M059J (cell line): Measurements from ENCODE around the gene POLR3B. TPM values are rescaled to one million over a fixed set of nuclear protein-coding genes. Genes with fewer than 3 reads are reported as not detected.
A peak's percentile ranks its signal among the peaks of the same experiment; 100 is the strongest.

Experiments
- DNase-seq: peaks from one replicate; pipeline ENCODE4 v3.0.0-alpha.2; 2012; ENCODE audit warnings: low read depth
- total RNA-seq: library from RNA; depleted of rRNA; stranded (reverse); fragments of >200 nt; shearing (Covaris generic); gene quantifications from 2 replicates; pipeline ENCODE4 v1.2.3, GENCODE V29; 2014

POLR3B gene
- total RNA-seq, 1 experiment from 2014 or later, result 8.2 TPM

GRCh38 chr12:106412563-106412962, 55.0 kb downstream of the POLR3B start:
- no peak for DNase-seq

- DNase-seq, result peak; percentile 93
Observed at GRCh38 chr12:106415134-106415533, 57.6 kb downstream of the POLR3B start.

GRCh38 chr12:106416273-106416672, 58.7 kb downstream of the POLR3B start:
- DNase-seq, result peak; percentile 76

- peak; percentile 87 for DNase-seq
Observed at GRCh38 chr12:106417926-106418910, 60.7 kb downstream of the POLR3B start.

GRCh38 chr12:106418970-106419369, 61.4 kb downstream of the POLR3B start:
- DNase-seq, result no peak

GRCh38 chr12:106423291-106423690, 65.7 kb downstream of the POLR3B start:
- no peak for DNase-seq

GRCh38 chr12:106425061-106425702, 67.6 kb downstream of the POLR3B start:
- no peak for DNase-seq

GRCh38 chr12:106427917-106428316, 70.4 kb downstream of the POLR3B start:
- DNase-seq, result no peak

GRCh38 chr12:106428384-106428783, 70.8 kb downstream of the POLR3B start:
- DNase-seq, result no peak

GRCh38 chr12:106429043-106429552, 71.5 kb downstream of the POLR3B start:
- no peak for DNase-seq

- no peak for DNase-seq
Observed at GRCh38 chr12:106429636-106430035, 72.1 kb downstream of the POLR3B start.

- DNase-seq, result no peak
Observed at GRCh38 chr12:106431839-106432411, 74.4 kb downstream of the POLR3B start.

- no peak for DNase-seq
Observed at GRCh38 chr12:106433055-106433454, 75.5 kb downstream of the POLR3B start.

GRCh38 chr12:106434526-106434925, 77.0 kb downstream of the POLR3B start:
- DNase-seq, result no peak

- DNase-seq, result peak; percentile 22
Observed at GRCh38 chr12:106436164-106436563, 78.6 kb downstream of the POLR3B start.

GRCh38 chr12:106442575-106442974, 85.0 kb downstream of the POLR3B start:
- no peak for DNase-seq

- no peak for DNase-seq
Observed at GRCh38 chr12:106445053-106445452, 87.5 kb downstream of the POLR3B start.

- DNase-seq, result no peak
Observed at GRCh38 chr12:106445959-106446358, 88.4 kb downstream of the POLR3B start.

GRCh38 chr12:106446419-106447092, 89.0 kb downstream of the POLR3B start:
- no peak for DNase-seq

- DNase-seq, result no peak
Observed at GRCh38 chr12:106452309-106452708, 94.8 kb downstream of the POLR3B start.

GRCh38 chr12:106455111-106455510, 97.6 kb downstream of the POLR3B start:
- DNase-seq, result no peak

GRCh38 chr12:106459124-106459523, 101.6 kb downstream of the POLR3B start:
- no peak for DNase-seq
